Astrocyte (in vitro differentiated cells and primary cell): ENCODE data around the gene SH3GLB2. TPM values are rescaled to one million over a fixed set of nuclear protein-coding genes. Genes with fewer than 3 reads are reported as not detected.

Source experiments
- DNase-seq: peaks from one replicate; pipeline ENCODE4 v3.0.0-alpha.2; 2010; ENCODE audit warnings: low read depth
- FAIRE-seq: peaks from 2 replicates; lab custom pipeline; 2011; peaks lifted over from hg19 to GRCh38; lab: Jason Lieb, UNC
- H2AFZ ChIP-seq: 2 replicates; pipeline ENCODE4 v1.6.0; 2012; ENCODE audit warnings: low read depth, low read length, inconsistent platforms
- H3K27ac ChIP-seq: 2 replicates; pipeline ENCODE4 v1.5.1; 2011; ENCODE audit warnings: low read depth, low read length, inconsistent platforms
- H3K27me3 ChIP-seq: 2 replicates; pipeline ENCODE4 v1.6.0; 2011; ENCODE audit warnings: low read length, inconsistent platforms; ENCODE audit not compliant: insufficient read depth
- H3K36me3 ChIP-seq: 2 replicates; pipeline ENCODE4 v1.5.1; 2011; ENCODE audit warnings: low read length, inconsistent platforms; ENCODE audit not compliant: insufficient read depth
- H3K4me1 ChIP-seq: 2 replicates; pipeline ENCODE4 v1.5.1; 2011; ENCODE audit warnings: low read length, inconsistent platforms; ENCODE audit not compliant: insufficient read depth
- H3K4me2 ChIP-seq: 2 replicates; pipeline ENCODE4 v1.6.0; 2012; ENCODE audit warnings: low read length, inconsistent platforms
- H3K4me3 ChIP-seq: 2 replicates; pipeline ENCODE4 v1.5.1; 2011; ENCODE audit warnings: low read depth, mild to moderate bottlenecking, low read length, inconsistent platforms; ENCODE audit not compliant: insufficient read depth
- H3K79me2 ChIP-seq: 2 replicates; pipeline ENCODE4 v1.6.0; 2012; ENCODE audit warnings: mild to moderate bottlenecking, low read length, inconsistent platforms; ENCODE audit not compliant: insufficient read depth
- H3K9ac ChIP-seq: 2 replicates; pipeline ENCODE4 v1.6.0; 2012; ENCODE audit warnings: mild to moderate bottlenecking, low read length, inconsistent platforms
- H3K9me3 ChIP-seq: 2 replicates; pipeline ENCODE4 v1.5.1; 2012; ENCODE audit warnings: low read depth, mild to moderate bottlenecking, low read length, inconsistent platforms; ENCODE audit not compliant: insufficient read depth
- H4K20me1 ChIP-seq: 2 replicates; pipeline ENCODE4 v1.6.0; 2012; ENCODE audit warnings: low read length, inconsistent platforms; ENCODE audit not compliant: insufficient read depth
- H3K27ac Mint-ChIP-seq: one replicate; pipeline ENCODE4 v1.8.0; 2021; ENCODE audit warnings: mild to moderate bottlenecking, mixed read lengths; ENCODE audit not compliant: unreplicated experiment
- H3K27me3 Mint-ChIP-seq: one replicate; pipeline ENCODE4 v1.8.0; 2021; ENCODE audit warnings: low read depth, mixed read lengths; ENCODE audit not compliant: unreplicated experiment
- H3K36me3 Mint-ChIP-seq: one replicate; pipeline ENCODE4 v1.8.0; 2021; ENCODE audit warnings: low read depth, mixed read lengths; ENCODE audit not compliant: unreplicated experiment
- H3K4me1 Mint-ChIP-seq: one replicate; pipeline ENCODE4 v1.8.0; 2021; ENCODE audit warnings: low read depth, mixed read lengths; ENCODE audit not compliant: unreplicated experiment
- H3K4me3 Mint-ChIP-seq: one replicate; pipeline ENCODE4 v1.8.0; 2021; ENCODE audit warnings: mild to moderate bottlenecking, moderate library complexity, mixed read lengths; ENCODE audit not compliant: unreplicated experiment
- H3K9me3 Mint-ChIP-seq: one replicate; pipeline ENCODE4 v1.8.0; 2021; ENCODE audit warnings: mild to moderate bottlenecking, mixed read lengths; ENCODE audit not compliant: unreplicated experiment
- CTCF ChIP-seq: IDR thresholded peaks from 2 replicates; pipeline ENCODE4 v1.5.1; 2011; ENCODE audit warnings: low read depth, mild to moderate bottlenecking, inconsistent platforms, low read length, moderate library complexity; ENCODE audit not compliant: insufficient read depth
- EZH2 ChIP-seq: IDR thresholded peaks from 2 replicates; pipeline ENCODE4 v1.6.1; 2012; ENCODE audit warnings: mild to moderate bottlenecking, low read length, inconsistent platforms; ENCODE audit not compliant: insufficient read depth
- total RNA-seq: library from RNA; stranded (reverse); gene quantifications from 2 replicates; pipeline ENCODE4 v1.2.1, GENCODE V29; 2021

Gene SH3GLB2
- total RNA-seq, 1 donor from 2014 or later, result 38.0 TPM

GRCh38 chr9:129070696-129071525, 42.8 kb upstream of the SH3GLB2 start:
- Histone ChIP-seq H4K20me1 (no peaks in the 10 kb centered on the region), H3K4me2 (no peak overlapping the region), H2AFZ (no peak overlapping the region), H3K27ac (no peak overlapping the region), H3K9ac (no peak overlapping the region), H3K4me1 (no peaks in the 10 kb centered on the region), H3K36me3 (no peaks in the 10 kb centered on the region), H3K27me3 (no peaks in the 10 kb centered on the region), H3K79me2 (no peaks in the 10 kb centered on the region), H3K4me3 (no peak overlapping the region), H3K9me3 (no peaks in the 10 kb centered on the region)
- FAIRE-seq, result no peak
- no peak for DNase-seq
- H3K36me3 Mint-ChIP-seq, result peaks cover 5% of the 10 kb centered on the region
- H3K27me3 Mint-ChIP-seq, result no peaks in the 10 kb centered on the region
- H3K9me3 Mint-ChIP-seq, result no peaks in the 10 kb centered on the region
- no peak overlapping the region for H3K4me3 Mint-ChIP-seq
- TF ChIP-seq CTCF (no peak), EZH2 (no peak)
- H3K4me1 Mint-ChIP-seq, result no peaks in the 10 kb centered on the region
- H3K27ac Mint-ChIP-seq, result no peak overlapping the region

GRCh38 chr9:129069862-129070641, 41.9 kb upstream of the SH3GLB2 start:
- Mint-ChIP-seq H3K4me1 (no peaks in the 10 kb centered on the region), H3K9me3 (no peaks in the 10 kb centered on the region), H3K27me3 (no peaks in the 10 kb centered on the region), H3K27ac (no peak overlapping the region), H3K36me3 (peaks cover 11% of the 10 kb centered on the region), H3K4me3 (no peak overlapping the region)
- Histone ChIP-seq H3K9me3 (no peaks in the 10 kb centered on the region), H4K20me1 (no peaks in the 10 kb centered on the region), H3K27me3 (no peaks in the 10 kb centered on the region), H3K4me3 (no peak overlapping the region), H3K36me3 (peaks cover 2% of the 10 kb centered on the region), H3K9ac (no peak overlapping the region), H3K27ac (no peak overlapping the region), H2AFZ (no peak overlapping the region), H3K4me1 (no peaks in the 10 kb centered on the region), H3K79me2 (no peaks in the 10 kb centered on the region), H3K4me2 (no peak overlapping the region)
- TF ChIP-seq CTCF (no peak), EZH2 (no peak)
- FAIRE-seq (no peak), DNase-seq (no peak)
